GM18867 (cell line): ENCODE measurements around the gene ZNF208.
A peak's percentile ranks its signal among the peaks of the same experiment; 100 is the strongest.
"Not testable (repeated sequence)": the region's sequence is repeated elsewhere in the genome, so short reads cannot be mapped to it uniquely, and the experiment has no call there.

Experiments
- ATAC-seq: cut with Tn5 transposase; IDR thresholded peaks from one replicate; pipeline ENCODE4 v1.9.1; 2021; ENCODE audit warnings: mild to moderate bottlenecking, moderate library complexity; ENCODE audit not compliant: unreplicated experiment

The ZNF208 gene

GRCh38 chr19:22010437-22011143 is at the start of gene ZNF208:
Gene ZNF208, minus strand, starts transcription at chr19:22010943. Its CDS starts 149 bp downstream, at chr19:22010794.
- not testable (repeated sequence) for ATAC-seq

- ATAC-seq = peak; percentile 22
Measured at GRCh38 chr19:22052644-22053013, 41.9 kb upstream of the ZNF208 start.

- ATAC-seq = not testable (repeated sequence)
Measured at GRCh38 chr19:22041151-22041550, 30.4 kb upstream of the ZNF208 start.

GRCh38 chr19:22030680-22031079 is 19.9 kb upstream of the ZNF208 start:
- ATAC-seq = no peak

- ATAC-seq = no peak
Measured at GRCh38 chr19:22026687-22027086, 15.9 kb upstream of the ZNF208 start.

GRCh38 chr19:22025539-22025938 is 14.8 kb upstream of the ZNF208 start:
- ATAC-seq = not testable (repeated sequence)

- no peak for ATAC-seq
Measured at GRCh38 chr19:21970466-21970865, 40.3 kb downstream of the ZNF208 start.

GRCh38 chr19:21947775-21948174 is 63.0 kb downstream of the ZNF208 start:
- no peak for ATAC-seq

- ATAC-seq = no peak
Measured at GRCh38 chr19:21940684-21941083, 70.1 kb downstream of the ZNF208 start.

- ATAC-seq = no peak
Measured at GRCh38 chr19:21934593-21934992, 76.2 kb downstream of the ZNF208 start.

GRCh38 chr19:21934131-21934530 is 76.6 kb downstream of the ZNF208 start:
- ATAC-seq = no peak

GRCh38 chr19:21922276-21922675 is 88.5 kb downstream of the ZNF208 start:
- ATAC-seq = no peak

GRCh38 chr19:21921691-21922180 is 89.0 kb downstream of the ZNF208 start:
- no peak for ATAC-seq

GRCh38 chr19:21915411-21915810 is 95.3 kb downstream of the ZNF208 start:
- no peak for ATAC-seq

GRCh38 chr19:21912654-21913053 is 98.1 kb downstream of the ZNF208 start:
- ATAC-seq = no peak

GRCh38 chr19:21910318-21910717 is 100.4 kb downstream of the ZNF208 start:
- ATAC-seq = no peak

- ATAC-seq = no peak
Measured at GRCh38 chr19:21908066-21908465, 102.7 kb downstream of the ZNF208 start.

- no peak for ATAC-seq
Measured at GRCh38 chr19:21907516-21907915, 103.2 kb downstream of the ZNF208 start.

GRCh38 chr19:21902571-21902970 is 108.2 kb downstream of the ZNF208 start:
- no peak for ATAC-seq

GRCh38 chr19:21901861-21902260 is 108.9 kb downstream of the ZNF208 start:
- no peak for ATAC-seq

- ATAC-seq = no peak
Measured at GRCh38 chr19:21900401-21900800, 110.3 kb downstream of the ZNF208 start.

GRCh38 chr19:21891086-21891485 is 119.7 kb downstream of the ZNF208 start:
- no peak for ATAC-seq

GRCh38 chr19:21890017-21890416 is 120.7 kb downstream of the ZNF208 start:
- ATAC-seq = not testable (repeated sequence)
